HS-5 (cell line): ENCODE data around the gene PDZD2.
A peak's percentile ranks its signal among the peaks of the same experiment; 100 is the strongest.

Experiments
- DNase-seq: peaks from one replicate; pipeline ENCODE4 v3.0.0-alpha.2; 2012; ENCODE audit warnings: low read depth

Gene PDZD2

GRCh38 chr5:32042551-32042961, 403.6 kb downstream of the PDZD2 start:
- no peak for DNase-seq

GRCh38 chr5:32043105-32043504, 404.2 kb downstream of the PDZD2 start:
- no peak for DNase-seq

DNA sequence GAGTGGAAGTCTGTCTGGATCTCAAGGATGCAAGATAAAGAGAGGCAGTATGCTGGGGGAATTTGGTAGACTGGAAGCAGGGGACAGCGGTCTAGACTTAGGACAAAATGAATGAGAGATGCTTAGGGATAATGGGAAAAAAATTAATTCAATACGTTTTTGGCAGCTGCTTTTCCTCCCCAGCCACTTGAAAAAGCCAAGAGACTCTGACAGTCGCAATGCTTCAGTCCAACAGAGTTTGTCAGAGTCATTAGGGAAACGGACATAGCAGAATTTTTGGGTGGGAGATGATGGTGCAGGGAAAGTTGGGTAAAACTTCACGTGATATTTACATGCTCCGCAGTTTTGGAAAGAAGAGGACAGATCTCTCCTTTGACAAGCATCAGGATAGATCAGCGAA, 405.5 kb downstream of the PDZD2 start:
- no peak for DNase-seq

DNA sequence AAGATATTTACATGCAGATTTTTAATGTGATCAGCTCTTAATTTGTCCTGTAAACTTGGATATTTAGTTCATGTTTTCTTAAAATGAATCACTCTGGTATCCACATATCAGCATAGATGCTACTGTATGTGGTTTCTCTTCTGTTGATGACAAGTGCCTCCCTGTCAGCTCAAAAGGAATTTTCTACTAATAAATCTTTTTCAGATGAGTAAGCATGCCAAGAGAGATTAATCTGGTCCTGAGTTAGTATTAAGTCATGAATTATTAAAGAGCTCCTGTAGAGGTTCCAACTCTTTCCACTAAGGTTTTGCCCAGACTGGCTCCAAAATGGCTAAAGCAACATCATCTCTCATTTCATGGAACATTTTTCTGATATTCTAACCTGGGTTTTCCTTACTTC, 406.0 kb downstream of the PDZD2 start:
- peak; percentile 82 for DNase-seq

DNA sequence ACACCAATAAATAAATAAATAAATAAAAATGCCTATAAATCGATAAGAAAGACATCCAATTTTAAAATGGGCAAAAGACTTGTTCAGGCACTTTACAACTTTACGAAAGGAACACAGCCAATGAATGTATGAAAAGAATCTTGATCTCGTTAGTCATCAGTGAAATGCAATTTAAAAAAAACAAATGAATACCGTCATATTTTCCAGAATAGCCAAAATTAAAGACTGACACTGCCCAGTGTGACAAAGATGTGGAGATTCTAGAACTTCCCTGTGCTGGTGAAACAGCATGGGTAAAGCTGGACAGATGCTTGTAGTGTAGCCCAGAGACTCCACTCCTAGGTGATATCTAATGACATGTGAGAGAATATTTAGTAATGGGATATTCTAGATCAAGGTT, 408.1 kb downstream of the PDZD2 start:
- no peak for DNase-seq

GRCh38 chr5:32051796-32052195, 412.9 kb downstream of the PDZD2 start:
- no peak for DNase-seq

- no peak for DNase-seq
Observed at GRCh38 chr5:32055891-32056866, 417.2 kb downstream of the PDZD2 start.

GRCh38 chr5:32057187-32058096, 418.5 kb downstream of the PDZD2 start:
- DNase-seq = no peak

GRCh38 chr5:32058101-32058500, 419.2 kb downstream of the PDZD2 start:
- DNase-seq = no peak

GRCh38 chr5:32058997-32059396, 420.1 kb downstream of the PDZD2 start:
- no peak for DNase-seq

DNA sequence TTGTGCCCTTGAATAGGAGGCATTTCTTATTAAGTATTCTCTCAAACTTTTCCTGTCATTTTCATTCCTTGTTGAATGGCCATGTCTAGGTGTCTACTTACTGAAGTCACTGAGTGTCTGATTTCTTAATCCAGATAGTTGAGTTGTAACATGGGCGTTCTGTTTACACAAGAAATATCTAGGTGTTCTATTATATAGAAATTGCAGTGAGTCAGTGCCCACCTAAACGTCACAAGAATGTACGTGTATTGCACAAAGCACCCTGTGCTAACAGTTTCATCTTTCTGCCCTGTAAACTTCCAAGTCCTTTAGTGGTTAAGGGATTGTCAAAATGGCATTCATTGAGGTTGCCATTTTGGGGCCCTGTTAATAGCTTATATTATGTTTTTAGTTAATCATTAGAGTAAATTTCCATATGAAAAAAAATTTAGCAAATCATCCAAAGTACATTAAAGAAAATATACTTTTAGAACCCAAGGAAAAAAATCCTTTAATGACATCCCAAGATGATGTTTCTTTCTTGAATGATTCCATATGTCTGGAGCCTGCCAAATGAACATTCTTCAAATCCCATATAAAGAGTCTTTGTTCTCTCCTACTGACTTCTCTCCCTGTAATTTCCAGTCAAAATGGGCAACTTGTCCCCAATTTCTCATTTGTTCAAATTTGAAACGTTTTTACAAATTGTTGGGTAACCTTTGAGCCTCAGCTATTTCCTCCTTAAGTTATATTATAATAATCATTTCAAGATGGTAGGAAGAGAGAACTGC, 421.0 kb downstream of the PDZD2 start:
- no peak for DNase-seq

GRCh38 chr5:32061236-32061635, 422.3 kb downstream of the PDZD2 start:
- DNase-seq = no peak

DNA sequence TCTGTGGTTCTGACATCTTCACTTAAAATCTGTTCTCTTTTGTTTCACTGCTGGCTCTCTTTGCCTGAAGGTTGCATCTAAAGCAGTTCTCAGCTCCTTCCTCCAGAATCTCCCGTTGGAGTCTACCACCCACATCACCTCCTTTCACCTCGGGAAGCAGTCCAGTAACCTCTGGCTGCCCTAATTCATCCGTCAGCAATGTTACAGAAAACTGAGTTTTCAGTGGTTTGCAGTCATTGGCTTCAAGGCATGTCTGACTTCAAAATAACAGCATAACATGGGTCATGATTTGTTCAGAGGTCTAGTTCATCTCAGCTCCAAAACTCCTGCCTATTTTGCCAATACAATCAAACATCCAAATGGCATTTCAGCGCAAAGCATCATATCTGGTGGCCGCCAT, 427.5 kb downstream of the PDZD2 start:
- DNase-seq = no peak

GRCh38 chr5:32067774-32068470, 429.0 kb downstream of the PDZD2 start:
- no peak for DNase-seq

DNA sequence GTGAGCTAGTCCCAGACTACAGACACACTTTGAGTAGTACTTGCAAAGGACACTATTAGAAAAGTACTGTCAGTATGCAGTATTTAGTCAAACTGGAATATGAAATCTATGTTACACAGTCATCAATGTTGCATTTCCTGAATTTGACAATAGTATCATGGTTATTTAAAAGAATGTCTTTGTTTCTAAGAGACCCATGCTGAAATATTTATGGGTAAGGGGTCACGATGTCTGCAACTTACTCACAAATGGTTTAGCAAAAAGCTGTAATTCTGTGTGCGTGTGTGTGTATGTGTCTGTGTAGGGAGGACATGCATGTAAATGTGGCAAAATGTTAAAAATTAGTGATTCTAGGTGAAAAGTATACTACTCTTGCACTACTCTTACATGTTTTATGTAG, 429.6 kb downstream of the PDZD2 start:
- DNase-seq = no peak

- DNase-seq = no peak
Observed at GRCh38 chr5:32069396-32069795, 430.5 kb downstream of the PDZD2 start.

- no peak for DNase-seq
Observed at GRCh38 chr5:32071351-32071944, 432.5 kb downstream of the PDZD2 start.

DNA sequence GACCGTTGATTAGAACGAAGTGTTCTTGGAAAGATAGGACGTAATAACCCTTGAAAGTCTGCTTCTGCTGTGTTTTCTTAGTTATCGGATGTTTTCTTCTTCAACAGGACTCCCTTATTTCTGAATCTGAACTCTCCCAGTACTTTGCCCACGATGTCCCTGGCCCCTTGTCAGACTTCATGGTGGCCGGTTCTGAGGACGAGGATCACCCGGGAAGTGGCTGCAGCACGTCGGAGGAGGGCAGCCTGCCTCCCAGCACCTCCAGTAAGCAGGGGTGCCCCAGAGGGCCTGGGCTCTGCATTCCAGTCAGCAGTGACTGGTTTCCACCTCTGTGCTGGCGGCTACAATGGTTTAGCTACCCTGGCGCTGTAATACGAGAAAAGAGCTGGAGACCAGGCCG, 433.1 kb downstream of the PDZD2 start:
- DNase-seq = no peak

DNA sequence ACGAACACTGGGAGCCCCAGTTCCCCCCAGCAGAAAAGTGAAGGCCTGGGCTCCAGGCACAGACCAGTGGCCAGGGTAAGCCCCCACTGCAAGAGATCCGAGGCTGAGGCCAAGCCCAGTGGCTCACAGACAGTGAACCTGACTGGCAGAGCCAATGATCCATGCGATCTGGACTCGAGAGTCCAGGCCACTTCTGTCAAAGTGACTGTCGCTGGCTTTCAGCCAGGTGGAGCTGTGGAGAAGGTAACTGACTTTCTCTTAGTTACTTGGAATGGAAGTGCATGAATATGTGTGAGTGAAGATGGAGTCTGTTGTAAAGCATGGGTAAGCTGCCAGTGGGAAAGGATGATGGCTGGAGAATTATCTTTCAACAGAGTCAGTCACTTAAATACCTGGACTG, 435.5 kb downstream of the PDZD2 start:
- DNase-seq = no peak

- peak; percentile 44 for DNase-seq
Observed at GRCh38 chr5:32076699-32077695, 438.1 kb downstream of the PDZD2 start.
